Measurements from ENCODE around the gene GALNT6.

Gene GALNT6

GRCh38 chr12:51419425-51420193 lies 28.4 kb upstream of the GALNT6 start:
- Histone ChIP-seq H3K4me3 (no peak overlapping the region), H3K27me3 (ENCODE audit: low read depth) (peaks cover 2% of the 10 kb centered on the region; the same call in 1 of the 2 replicates), H3K9me3 (no peaks in the 10 kb centered on the region), H3K4me1 (0 out of 2 replicates have a peak, but pooled peaks cover 3% of the 10 kb centered on the region), H3K36me3 (replicated peaks) (no peaks in the 10 kb centered on the region)
- in situ Hi-C loops (cut with MboI; ENCODE audit: low sequenced_read_pairs), result loop anchor here (5.0 to 10.0 kb wide), 3 partner anchors 108 to 405 kb away; no protein-coding TSS in a partner anchor
- DNase-seq (ENCODE audit: low spot score in 2 of 2), result no peak

GRCh38 chr12:51417826-51418225 lies 26.6 kb upstream of the GALNT6 start:
- Histone ChIP-seq H3K4me3 (no peak overlapping the region), H3K9me3 (no peaks in the 10 kb centered on the region), H3K27me3 (ENCODE audit: low read depth) (peaks cover 9% of the 10 kb centered on the region; the same call in 1 of the 2 replicates), H3K4me1 (0 out of 2 replicates have a peak, but pooled peaks cover 3% of the 10 kb centered on the region), H3K36me3 (replicated peaks) (no peaks in the 10 kb centered on the region)
- DNase-seq (ENCODE audit: low spot score in 2 of 2), result no peak
- in situ Hi-C loops (cut with MboI; ENCODE audit: low sequenced_read_pairs), result no loop called here

- DNase-seq (ENCODE audit: low spot score in 2 of 2), result no peak
- no peak overlapping the region for H3K4me3 ChIP-seq
- in situ Hi-C loops (cut with MboI; ENCODE audit: low sequenced_read_pairs), result no loop called here
Measured at GRCh38 chr12:51415931-51416330, 24.7 kb upstream of the GALNT6 start.

GRCh38 chr12:51413791-51414190 lies 22.6 kb upstream of the GALNT6 start:
- Histone ChIP-seq H3K4me1 (no peaks in the 10 kb centered on the region), H3K9me3 (no peaks in the 10 kb centered on the region), H3K4me3 (no peak overlapping the region), H3K36me3 (replicated peaks) (no peaks in the 10 kb centered on the region), H3K27me3 (ENCODE audit: low read depth) (peaks cover 9% of the 10 kb centered on the region; the same call in 1 of the 2 replicates)
- DNase-seq (ENCODE audit: low spot score in 2 of 2), result no peak
- in situ Hi-C loops (cut with MboI; ENCODE audit: low sequenced_read_pairs), result no loop called here

More at GRCh38 chr12:51415931-51416330, 24.7 kb upstream of the GALNT6 start:
- H3K4me1 ChIP-seq, result no peaks in the 10 kb centered on the region
- peaks cover 9% of the 10 kb centered on the region; the same call in 1 of the 2 replicates for H3K27me3 ChIP-seq (ENCODE audit: low read depth)
- H3K9me3 ChIP-seq, result no peaks in the 10 kb centered on the region
- no peaks in the 10 kb centered on the region for H3K36me3 ChIP-seq (replicated peaks)

GRCh38 chr12:51413149-51413548 lies 21.9 kb upstream of the GALNT6 start:
- H3K36me3 ChIP-seq (replicated peaks), result no peaks in the 10 kb centered on the region
- in situ Hi-C loops (cut with MboI; ENCODE audit: low sequenced_read_pairs), result no loop called here
- H3K9me3 ChIP-seq, result no peaks in the 10 kb centered on the region
- no peak overlapping the region for H3K4me3 ChIP-seq
- peaks cover 9% of the 10 kb centered on the region; the same call in 1 of the 2 replicates for H3K27me3 ChIP-seq (ENCODE audit: low read depth)
- no peaks in the 10 kb centered on the region for H3K4me1 ChIP-seq
- DNase-seq (ENCODE audit: low spot score in 2 of 2), result no peak

GRCh38 chr12:51409846-51410245 lies 18.6 kb upstream of the GALNT6 start:
- H3K9me3 ChIP-seq, result no peaks in the 10 kb centered on the region
- H3K4me3 ChIP-seq, result no peak overlapping the region
- H3K27me3 ChIP-seq (ENCODE audit: low read depth), result peaks cover 9% of the 10 kb centered on the region; the same call in 1 of the 2 replicates
- in situ Hi-C loops (cut with MboI; ENCODE audit: low sequenced_read_pairs), result no loop called here
- DNase-seq (ENCODE audit: low spot score in 2 of 2), result no peak
- H3K4me1 ChIP-seq, result no peaks in the 10 kb centered on the region
- H3K36me3 ChIP-seq (replicated peaks), result no peaks in the 10 kb centered on the region

- H3K4me1 ChIP-seq, result no peaks in the 10 kb centered on the region
- no peak overlapping the region for H3K4me3 ChIP-seq
- no peak for DNase-seq (ENCODE audit: low spot score in 2 of 2)
- H3K9me3 ChIP-seq, result no peaks in the 10 kb centered on the region
- H3K27me3 ChIP-seq (ENCODE audit: low read depth), result no peaks in the 10 kb centered on the region
- H3K36me3 ChIP-seq (replicated peaks), result no peaks in the 10 kb centered on the region
- in situ Hi-C loops (cut with MboI; ENCODE audit: low sequenced_read_pairs), result no loop called here
Measured at GRCh38 chr12:51407604-51408003, 16.4 kb upstream of the GALNT6 start.

- Histone ChIP-seq H3K4me1 (no peaks in the 10 kb centered on the region), H3K36me3 (replicated peaks) (no peaks in the 10 kb centered on the region), H3K4me3 (no peak overlapping the region), H3K27me3 (ENCODE audit: low read depth) (no peaks in the 10 kb centered on the region), H3K9me3 (no peaks in the 10 kb centered on the region)
- in situ Hi-C loops (cut with MboI; ENCODE audit: low sequenced_read_pairs), result no loop called here
- DNase-seq (ENCODE audit: low spot score in 2 of 2), result no peak
Measured at GRCh38 chr12:51406859-51407258, 15.7 kb upstream of the GALNT6 start.

GRCh38 chr12:51406290-51406689 lies 15.1 kb upstream of the GALNT6 start:
- Histone ChIP-seq H3K4me1 (no peaks in the 10 kb centered on the region), H3K36me3 (replicated peaks) (no peaks in the 10 kb centered on the region), H3K4me3 (no peak overlapping the region), H3K27me3 (ENCODE audit: low read depth) (no peaks in the 10 kb centered on the region), H3K9me3 (no peaks in the 10 kb centered on the region)
- in situ Hi-C loops (cut with MboI; ENCODE audit: low sequenced_read_pairs), result no loop called here
- no peak for DNase-seq (ENCODE audit: low spot score in 2 of 2)

- DNase-seq (ENCODE audit: low spot score in 2 of 2), result no peak
Measured at GRCh38 chr12:51405801-51406207, 14.6 kb upstream of the GALNT6 start.

GRCh38 chr12:51404627-51405026 lies 13.4 kb upstream of the GALNT6 start:
- H3K4me3 ChIP-seq, result no peak overlapping the region
- no peaks in the 10 kb centered on the region for H3K9me3 ChIP-seq
- in situ Hi-C loops (cut with MboI; ENCODE audit: low sequenced_read_pairs), result no loop called here
- no peaks in the 10 kb centered on the region for H3K36me3 ChIP-seq (replicated peaks)
- DNase-seq (ENCODE audit: low spot score in 2 of 2), result no peak
- no peaks in the 10 kb centered on the region for H3K4me1 ChIP-seq
- H3K27me3 ChIP-seq (ENCODE audit: low read depth), result no peaks in the 10 kb centered on the region

More at GRCh38 chr12:51405801-51406207, 14.6 kb upstream of the GALNT6 start:
- Histone ChIP-seq H3K36me3 (replicated peaks) (no peaks in the 10 kb centered on the region), H3K27me3 (ENCODE audit: low read depth) (no peaks in the 10 kb centered on the region), H3K4me3 (no peak overlapping the region), H3K4me1 (no peaks in the 10 kb centered on the region), H3K9me3 (no peaks in the 10 kb centered on the region)
- in situ Hi-C loops (cut with MboI; ENCODE audit: low sequenced_read_pairs), result no loop called here

- Histone ChIP-seq H3K36me3 (replicated peaks) (no peaks in the 10 kb centered on the region), H3K9me3 (no peaks in the 10 kb centered on the region), H3K4me1 (no peaks in the 10 kb centered on the region), H3K27me3 (ENCODE audit: low read depth) (no peaks in the 10 kb centered on the region; the same call in 1 of the 2 replicates), H3K4me3 (no peak overlapping the region)
- in situ Hi-C loops (cut with MboI; ENCODE audit: low sequenced_read_pairs), result no loop called here
- DNase-seq (ENCODE audit: low spot score in 2 of 2), result no peak
Measured at GRCh38 chr12:51403681-51404136, 12.5 kb upstream of the GALNT6 start.

- in situ Hi-C loops (cut with MboI; ENCODE audit: low sequenced_read_pairs), result no loop called here
- no peaks in the 10 kb centered on the region for H3K36me3 ChIP-seq (replicated peaks)
- no peaks in the 10 kb centered on the region for H3K4me1 ChIP-seq
- peaks cover 5% of the 10 kb centered on the region for H3K27me3 ChIP-seq (ENCODE audit: low read depth)
- no peak overlapping the region for H3K4me3 ChIP-seq
- no peak for DNase-seq (ENCODE audit: low spot score in 2 of 2)
- H3K9me3 ChIP-seq, result no peaks in the 10 kb centered on the region
Measured at GRCh38 chr12:51403159-51403558, 12.0 kb upstream of the GALNT6 start.

GRCh38 chr12:51401900-51402299 lies 10.7 kb upstream of the GALNT6 start:
- in situ Hi-C loops (cut with MboI; ENCODE audit: low sequenced_read_pairs), result no loop called here
- H3K9me3 ChIP-seq, result no peaks in the 10 kb centered on the region
- peaks cover 10% of the 10 kb centered on the region for H3K27me3 ChIP-seq (ENCODE audit: low read depth)
- no peaks in the 10 kb centered on the region for H3K36me3 ChIP-seq (replicated peaks)
- no peak overlapping the region for H3K4me3 ChIP-seq
- no peak for DNase-seq (ENCODE audit: low spot score in 2 of 2)
- no peaks in the 10 kb centered on the region for H3K4me1 ChIP-seq
